Cardiac septum (tissue), 1 donor: ENCODE measurements around the gene TMEM38A. TPM values are rescaled to one million over a fixed set of nuclear protein-coding genes. Genes with fewer than 3 reads are reported as not detected.
"Not testable (repeated sequence)": the region's sequence is repeated elsewhere in the genome, so short reads cannot be mapped to it uniquely, and the experiment has no call there.

ENCODE experiments used
- DNase-seq: peaks from one replicate; pipeline ENCODE4 v3.0.0-alpha.2; 2020; ENCODE audit warnings: low spot score
- intact Hi-C: fragments of 100-400 bp; cut with DNase I; formaldehyde crosslinking; loops from one replicate; pipeline ENCODE4 v1.14.0; 2022
- total RNA-seq: library from RNA; stranded (reverse); fragmentation: NEBNext Ultra II Directional; extraction: Animal tissue kit (Norgen Biotek cat#: 25700); gene quantifications from one replicate; pipeline ENCODE4 v1.2.1, GENCODE V29; 2021
- donor health status: DM: no; HTN: no; CAD: no.

Gene TMEM38A
- total RNA-seq, 1 donor from 2014 or later, result 13.1 TPM

DNA sequence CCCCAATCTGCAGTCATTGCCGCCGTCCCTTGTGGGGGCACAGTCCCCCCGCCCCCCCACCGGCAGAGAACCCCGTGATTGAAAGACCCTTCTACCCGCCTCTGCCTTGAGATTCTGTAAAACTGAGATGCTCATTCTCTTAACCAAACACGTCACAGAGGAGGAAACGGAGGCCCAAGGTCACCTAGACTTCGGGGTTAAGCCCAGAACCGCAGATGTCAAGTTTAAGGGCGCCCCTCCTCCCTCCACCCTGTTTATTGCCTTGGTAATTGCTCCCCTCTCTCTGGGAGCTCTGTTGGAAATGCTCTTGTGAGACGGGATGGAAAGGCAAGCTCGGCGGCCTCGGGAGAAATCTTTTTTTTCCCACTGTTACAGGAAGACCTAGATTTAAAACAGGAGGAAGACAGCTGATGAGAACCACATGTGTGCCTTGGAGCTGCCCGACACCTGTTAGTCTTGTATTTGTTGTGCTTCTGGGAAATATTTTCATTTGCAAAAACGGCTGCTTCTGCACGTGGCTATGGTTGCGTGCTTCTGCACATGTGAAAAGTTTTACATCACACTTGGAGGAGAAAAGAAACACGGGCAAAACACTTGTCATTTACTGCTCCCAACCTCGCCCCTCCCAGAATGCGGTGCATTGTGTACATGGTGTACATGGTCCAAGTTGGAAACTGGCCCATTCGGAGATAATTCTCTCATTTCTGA, 31.8 kb upstream of the TMEM38A start:
- DNase-seq, result no peak
- intact Hi-C loops, result loop anchor here (1.0 to 5.0 kb wide), 3 partner anchors 42 to 87 kb away; partner anchors contain the start of genes CHERP and SLC35E1

DNA sequence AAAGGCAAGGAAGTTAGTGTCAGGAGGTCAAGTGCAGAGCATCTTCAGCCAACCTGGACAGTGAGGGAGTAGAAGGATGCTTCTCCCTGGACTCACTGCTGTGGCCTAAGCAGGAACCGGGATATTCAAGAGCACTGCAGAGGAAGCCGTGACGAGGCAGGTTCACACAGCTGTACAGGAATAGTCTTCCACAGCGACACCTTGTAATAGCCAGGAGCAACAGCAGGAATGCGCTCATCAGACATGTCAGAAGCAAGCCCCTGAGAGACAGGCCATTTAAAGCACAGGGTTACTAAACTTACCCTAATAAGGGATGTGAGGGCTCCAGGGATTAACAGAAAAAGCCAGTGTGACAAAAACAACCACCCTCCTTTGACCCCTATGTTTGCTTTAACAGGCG, 29.5 kb upstream of the TMEM38A start:
- no peak for DNase-seq
- intact Hi-C loops, result no loop called here

DNA sequence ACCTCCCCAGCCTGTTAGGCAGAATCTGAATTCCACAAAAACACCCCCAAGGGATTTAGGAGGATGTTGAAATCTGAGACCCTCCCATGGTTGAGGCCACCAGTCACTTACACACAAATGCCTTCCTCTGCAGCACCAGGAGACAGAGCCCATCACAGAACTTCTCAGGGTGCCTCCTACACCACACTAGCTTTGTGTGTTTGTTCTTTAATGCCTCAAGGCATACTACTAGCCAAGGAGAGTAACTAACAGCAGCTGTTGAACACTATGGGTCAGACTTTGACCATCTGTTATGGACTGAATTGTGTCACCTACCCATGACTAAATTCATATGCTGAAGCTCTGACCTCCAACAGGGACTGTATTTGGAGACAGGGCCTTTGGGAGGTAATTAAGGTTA, 23.4 kb upstream of the TMEM38A start:
- DNase-seq, result no peak
- intact Hi-C loops, result no loop called here

DNA sequence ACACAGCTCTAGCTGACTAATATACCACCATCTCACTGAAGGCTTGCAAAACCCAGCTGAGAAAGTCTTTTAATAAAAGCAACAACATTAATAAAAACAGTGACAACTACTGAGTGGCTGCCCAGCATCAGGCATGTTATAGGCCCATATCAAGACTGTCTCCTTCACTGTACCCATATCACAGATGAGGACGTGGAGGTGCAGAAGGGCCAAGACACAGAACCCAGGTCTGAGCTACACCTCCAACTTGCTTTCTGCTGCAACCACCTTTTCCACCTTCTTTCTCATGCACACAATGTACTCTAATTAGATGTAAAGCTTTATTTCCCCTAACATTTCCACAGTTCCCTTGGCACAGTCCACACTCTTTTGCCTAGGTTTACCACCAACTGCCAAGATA, 22.3 kb upstream of the TMEM38A start:
- DNase-seq, result no peak
- intact Hi-C loops, result no loop called here

DNA sequence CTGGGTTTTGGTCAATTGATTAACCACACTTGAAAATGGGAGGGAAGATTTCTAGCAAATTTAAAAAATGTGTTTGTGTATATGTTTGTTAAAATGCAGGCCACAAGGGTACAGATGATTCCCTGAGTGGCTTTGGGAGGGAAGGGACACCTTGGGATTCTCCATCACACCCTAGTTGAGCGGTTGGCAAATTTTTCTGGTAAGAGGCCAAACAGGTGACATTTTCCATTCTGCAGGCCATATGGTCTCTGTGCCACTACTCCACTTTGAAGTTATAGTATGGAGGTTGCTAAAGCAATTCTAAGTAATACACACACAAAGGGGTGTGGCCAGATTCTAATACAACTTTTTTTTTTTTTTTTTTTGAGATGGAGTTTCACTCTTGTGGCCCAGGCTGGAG, 20.0 kb upstream of the TMEM38A start:
- intact Hi-C loops, result no loop called here
- DNase-seq, result no peak

DNA sequence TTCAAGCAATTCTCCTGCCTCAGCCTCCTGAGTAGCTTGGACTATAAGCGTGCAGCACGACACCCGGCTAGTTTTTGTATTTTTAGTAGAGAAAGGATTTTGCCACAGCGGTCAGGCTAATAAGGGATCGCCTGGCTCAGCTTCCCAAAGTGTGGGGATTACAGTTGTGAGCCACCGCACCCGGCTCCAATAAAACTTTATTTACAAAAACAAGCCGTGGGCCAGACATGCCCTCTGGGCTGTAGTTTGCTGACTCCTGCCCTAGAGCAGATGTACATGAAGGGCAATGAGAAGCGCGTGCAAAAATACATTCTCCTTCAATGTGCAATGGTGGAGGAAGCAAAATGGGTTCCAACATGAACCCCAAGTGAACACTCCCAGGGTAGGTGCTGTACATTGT, 19.2 kb upstream of the TMEM38A start:
- intact Hi-C loops, result no loop called here
- no peak for DNase-seq

DNA sequence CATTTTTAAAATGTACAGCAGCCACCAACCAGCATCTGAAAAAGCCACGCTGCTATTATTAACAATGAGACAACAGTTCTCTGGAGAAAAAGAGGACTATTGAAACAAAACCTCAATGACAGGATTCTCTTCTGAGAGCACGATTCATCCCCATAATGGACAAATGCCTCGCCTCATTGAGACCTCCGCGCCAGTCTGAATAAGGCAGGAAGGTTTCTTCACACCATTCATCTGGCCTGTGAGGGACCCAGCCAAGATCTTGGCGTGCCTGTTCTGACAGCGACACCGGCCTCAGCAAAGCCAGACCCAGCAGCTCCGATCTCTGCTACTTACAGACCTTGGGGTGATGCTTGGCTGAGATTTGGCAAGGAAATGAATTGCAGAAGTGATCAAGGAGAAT, 15.8 kb upstream of the TMEM38A start:
- intact Hi-C loops, result no loop called here
- DNase-seq, result no peak

DNA sequence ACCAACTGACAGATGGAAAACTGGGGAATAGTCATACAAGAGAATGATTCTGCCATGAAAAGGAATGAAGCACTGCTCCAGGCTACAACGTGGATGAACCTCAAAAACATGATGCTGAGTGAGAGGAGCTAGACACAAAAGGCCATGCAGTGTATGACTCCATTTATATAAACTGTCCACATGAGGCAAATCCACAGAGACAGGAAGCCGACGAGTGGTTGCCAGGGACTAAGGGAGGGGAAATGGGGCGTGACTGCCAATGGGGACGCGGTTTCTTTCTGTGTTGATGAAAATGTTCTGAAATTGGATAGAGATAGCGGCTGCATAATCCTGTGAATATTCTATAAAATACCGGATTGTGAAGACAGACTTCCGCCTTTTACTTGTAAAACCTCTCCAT, 11.2 kb upstream of the TMEM38A start:
- intact Hi-C loops, result no loop called here
- DNase-seq, result no peak

DNA sequence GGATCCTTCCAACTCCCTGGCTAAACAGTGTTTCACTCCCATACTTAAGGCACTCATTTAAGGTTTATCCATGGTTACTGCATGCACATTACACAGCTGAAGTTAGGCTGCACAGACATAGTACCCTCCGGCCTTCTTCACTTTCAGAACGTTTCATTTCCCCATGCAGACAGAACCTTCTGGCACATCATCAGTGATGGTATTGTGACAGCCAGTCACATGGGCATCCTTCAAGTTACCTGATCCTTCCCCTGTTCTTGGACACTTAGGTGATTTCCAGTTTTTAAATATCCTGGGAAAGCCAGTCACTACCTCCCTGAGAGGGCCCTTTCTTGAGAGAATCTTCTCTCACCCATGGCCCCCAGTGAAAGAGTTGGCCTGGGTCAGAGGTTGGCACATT, 10.1 kb upstream of the TMEM38A start:
- intact Hi-C loops, result no loop called here
- no peak for DNase-seq

DNA sequence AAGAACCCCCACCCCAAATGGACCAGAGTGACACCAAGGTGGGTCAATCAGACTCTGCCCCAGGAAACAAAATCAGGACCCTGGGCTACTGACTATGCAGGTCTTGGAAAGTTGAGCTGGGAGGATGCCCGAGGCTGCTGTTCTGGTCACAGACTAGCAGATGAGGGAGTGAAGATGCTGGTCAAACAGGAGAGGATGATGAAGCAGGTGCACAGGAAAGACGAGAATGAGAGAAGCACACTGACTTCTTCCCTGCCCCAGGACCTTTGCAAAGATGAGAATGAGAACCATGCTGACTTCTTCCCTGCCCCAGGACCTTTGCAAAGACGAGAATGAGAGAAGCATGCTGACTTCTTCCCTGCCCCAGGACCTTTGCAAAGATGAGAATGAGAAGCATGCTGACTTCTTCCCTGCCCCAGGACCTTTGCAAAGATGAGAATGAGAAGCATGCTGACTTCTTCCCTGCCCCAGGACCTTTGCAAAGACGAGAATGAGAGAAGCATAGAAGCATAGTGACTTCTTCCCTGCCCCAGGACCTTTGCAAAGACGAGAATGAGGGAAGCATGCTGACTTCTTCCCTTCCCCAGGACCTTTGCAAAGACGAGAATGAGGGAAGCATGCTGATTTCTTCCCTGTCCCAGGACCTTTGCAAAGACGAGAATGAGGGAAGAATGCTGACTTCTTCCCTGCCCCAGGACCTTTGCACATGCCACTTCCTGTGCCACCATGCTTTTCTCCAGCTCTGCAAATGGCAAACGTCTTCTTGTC, 9.3 kb upstream of the TMEM38A start:
- DNase-seq, intact Hi-C loops: not testable (repeated sequence)

DNA sequence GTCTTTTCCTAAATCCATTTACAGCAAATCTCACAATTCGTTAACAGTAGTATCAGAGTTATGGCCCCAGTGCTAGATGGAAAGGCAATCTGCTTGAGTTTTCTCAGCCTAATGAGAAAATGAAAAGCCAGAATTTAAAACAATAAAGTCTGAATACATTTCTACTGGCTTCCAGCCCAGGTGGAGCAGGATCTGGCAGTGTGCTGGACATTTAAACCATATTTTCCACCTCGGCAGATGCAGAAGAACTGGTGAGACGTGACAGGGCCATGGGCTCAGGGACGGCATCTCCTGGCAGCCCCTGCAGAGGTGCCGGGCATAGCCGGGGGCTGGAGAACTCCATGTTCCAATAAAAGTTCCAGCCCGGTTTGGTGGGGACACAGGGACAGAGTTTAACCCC, 8.1 kb upstream of the TMEM38A start:
- intact Hi-C loops, result no loop called here
- no peak for DNase-seq

DNA sequence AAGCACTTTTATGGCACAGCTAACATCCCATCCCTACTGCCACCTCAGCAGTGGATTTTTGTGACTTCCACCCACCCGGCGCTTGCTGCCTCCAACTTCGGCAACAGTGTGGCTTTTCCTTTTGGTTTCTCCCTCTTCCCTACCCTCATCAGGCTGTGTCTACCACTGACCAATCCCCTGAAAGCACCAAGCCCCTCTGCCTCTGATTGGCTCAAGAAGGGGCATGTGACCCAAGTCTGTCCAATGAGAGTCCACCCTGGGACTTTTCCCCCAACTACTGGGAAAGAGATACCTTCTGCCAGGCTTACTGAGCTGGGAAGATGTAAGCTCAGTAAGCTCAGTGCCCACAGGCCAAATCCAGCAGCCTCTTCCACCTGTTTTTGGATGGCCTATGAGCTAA, 6.8 kb upstream of the TMEM38A start:
- DNase-seq, result no peak
- intact Hi-C loops, result no loop called here

DNA sequence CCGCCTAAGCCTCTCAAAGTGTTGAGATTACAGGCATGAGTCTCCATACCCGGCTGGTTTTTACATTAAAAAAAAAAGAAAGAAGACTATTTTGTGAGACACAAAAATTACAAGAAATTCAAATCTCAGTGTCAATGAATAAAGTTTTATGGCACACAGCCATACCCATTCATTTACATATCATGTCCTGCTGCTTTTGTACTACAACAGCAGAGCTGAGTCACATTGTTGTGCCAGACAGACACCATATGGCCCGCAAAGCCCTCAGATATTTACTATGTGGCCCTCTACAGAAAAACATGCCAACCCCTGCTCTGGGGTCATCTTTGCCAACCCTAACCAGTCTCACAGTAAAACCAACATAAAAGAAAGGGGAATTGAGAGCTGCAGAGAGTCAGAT, 6.3 kb upstream of the TMEM38A start:
- no peak for DNase-seq
- intact Hi-C loops, result no loop called here

DNA sequence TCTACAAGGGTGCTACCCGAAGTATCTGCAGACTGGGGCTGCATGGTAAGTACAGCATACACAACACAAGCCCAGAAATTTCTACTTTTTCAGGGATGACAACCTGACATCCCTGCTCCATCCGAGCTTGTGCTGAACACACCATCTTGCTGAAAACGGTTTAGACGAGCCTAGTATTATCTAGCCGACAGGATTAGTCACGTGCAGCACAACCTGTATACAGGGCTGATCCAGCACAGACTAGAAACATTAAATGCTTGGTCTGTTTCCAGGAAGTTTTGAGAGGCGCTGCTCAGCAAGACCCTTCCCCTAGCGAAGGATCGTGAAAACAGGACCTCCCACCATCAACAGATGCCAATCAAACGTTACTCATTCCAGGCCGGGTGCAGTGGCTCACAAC, 5.2 kb upstream of the TMEM38A start:
- no peak for DNase-seq
- intact Hi-C loops, result no loop called here

DNA sequence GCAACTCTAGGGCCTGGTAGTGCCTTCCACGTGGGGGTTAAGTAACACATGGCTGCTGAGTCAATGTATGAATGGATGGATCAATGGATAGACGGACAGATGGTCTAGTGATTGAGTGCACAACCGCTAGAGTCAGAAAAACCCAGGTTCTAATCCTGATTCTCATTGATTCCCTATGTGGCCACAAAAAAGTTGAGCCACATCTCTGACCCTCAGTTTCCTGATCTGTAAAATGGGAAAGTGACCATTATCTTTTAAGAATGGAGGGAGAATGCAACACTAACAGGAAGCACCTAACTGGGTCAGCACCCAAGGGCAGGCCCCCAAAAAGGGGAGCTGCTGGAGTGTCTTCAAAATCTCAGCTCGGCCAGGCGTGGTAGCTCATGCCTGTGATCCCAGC, 3.6 kb upstream of the TMEM38A start:
- intact Hi-C loops, result no loop called here
- DNase-seq, result no peak

DNA sequence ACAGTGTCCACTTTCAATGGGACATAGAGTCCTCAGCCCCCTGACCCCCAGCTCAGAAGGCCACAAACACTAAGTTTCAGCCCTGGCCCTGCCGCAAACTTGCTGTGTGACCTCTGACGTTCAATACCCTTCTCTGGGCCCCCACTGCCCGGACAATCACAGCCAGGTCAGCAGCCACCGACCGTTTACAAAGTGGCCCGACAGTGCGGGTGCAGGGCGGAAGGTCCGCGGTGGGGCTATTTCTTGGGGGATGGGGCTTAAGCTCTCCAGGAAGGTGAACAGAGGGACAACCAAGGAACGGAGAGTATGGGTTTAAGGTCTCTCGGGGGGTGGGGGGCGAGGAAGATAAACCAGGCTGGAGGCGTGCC, 1.5 kb upstream of the TMEM38A start:
- intact Hi-C loops, result no loop called here
- no peak for DNase-seq

DNA sequence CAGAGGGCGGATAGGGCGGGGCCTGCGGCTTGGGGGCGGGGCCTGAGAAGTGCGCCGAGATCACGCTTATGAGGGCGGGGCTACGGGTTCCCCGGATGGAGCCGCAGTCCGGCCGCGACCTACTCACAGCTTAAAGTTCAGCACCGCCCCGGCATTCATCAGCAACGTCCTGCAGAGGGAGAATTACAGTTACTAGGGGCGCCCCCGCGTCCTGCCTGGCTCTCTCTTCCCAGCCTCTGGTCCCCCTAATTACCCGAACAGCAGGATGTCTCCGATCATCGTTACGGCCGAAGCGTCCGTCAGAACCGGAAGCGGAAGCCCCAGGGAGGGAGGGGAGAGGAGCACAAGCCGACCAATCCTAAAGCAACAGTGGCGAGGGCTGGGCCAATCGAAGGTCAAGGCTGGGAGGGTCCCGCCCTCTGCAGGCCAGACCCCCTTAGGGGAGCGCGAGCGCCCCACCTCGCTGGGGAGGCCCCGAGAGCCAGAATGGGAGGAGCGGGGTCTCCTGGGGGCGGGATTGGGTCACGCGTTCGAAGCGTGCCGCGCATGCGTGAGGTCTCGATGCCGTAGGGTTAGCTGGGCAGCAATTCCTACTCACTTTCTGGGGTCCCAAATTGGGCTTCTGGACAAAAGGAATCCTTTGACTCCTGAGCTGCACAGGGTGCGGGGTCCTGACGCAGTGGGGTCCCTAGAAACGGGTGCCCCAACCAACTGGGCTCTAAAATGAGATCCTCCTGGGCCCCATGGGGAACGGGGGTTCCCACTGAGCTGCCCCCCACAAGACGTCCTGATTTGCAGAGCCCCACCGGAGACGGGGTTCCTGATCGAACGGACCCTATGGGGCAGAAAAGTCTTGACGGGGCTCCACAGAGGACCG, 869 bp upstream of the TMEM38A start, which contains the start of gene SMIM7:
Gene SMIM7 (minus strand): TSS at position 313 of the 877 bp plus-strand sequence. CDS start 34 bp downstream, at position 279.
- intact Hi-C loops, result no loop called here

DNA sequence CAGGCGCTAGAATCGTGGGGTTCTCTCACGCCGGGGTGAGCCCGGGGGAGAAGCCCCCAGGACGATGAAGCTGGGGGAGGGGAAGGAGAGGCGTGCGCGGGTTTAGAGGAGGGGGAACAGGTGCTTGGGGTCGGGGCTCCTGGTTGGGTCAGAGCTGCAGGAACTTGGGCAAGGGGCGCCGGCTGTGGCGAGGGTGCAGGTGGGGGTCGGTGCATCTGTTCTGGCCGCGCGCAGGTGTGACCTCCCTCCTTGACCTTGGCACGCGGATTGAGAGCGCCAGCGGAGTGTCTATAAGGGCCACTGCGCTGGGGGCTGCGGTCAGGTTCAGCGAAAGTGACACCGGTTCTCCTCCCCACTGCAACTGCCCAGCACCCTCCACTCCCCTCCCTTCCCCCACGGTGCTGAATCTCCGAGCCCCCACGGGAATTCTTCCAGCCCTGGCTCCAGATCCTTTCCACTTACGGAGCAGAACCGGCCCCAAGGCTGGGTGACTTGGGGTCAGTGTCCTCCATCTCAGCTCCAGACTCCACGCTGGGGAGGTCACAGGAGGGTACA, 618 bp downstream of the TMEM38A start:
- intact Hi-C loops, result no loop called here
- peak; percentile 76 for DNase-seq

More for the DNA sequence above, 869 bp upstream of the TMEM38A start, which contains the start of gene SMIM7:
- DNase-seq, result peak; percentile 99

DNA sequence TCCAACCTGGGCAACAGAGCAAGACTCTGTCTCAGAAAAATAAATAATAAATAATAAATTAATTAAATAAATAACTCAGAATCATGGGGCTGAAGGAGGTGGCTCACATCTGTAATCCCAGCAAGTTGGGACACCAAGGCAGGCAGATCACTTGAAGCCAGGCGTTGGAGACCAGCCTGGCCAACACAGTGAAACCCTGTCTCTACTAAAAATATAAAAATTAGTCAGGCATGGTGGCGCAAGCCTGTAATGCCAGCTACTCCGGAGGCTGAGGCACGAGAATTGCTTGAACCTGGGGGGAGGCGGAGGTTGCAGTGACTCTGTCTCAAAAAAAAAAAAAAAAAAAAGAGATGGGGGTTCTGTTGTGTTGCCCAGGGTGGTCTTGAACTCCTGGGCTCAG, 7.2 kb downstream of the TMEM38A start:
- intact Hi-C loops, result no loop called here

DNA sequence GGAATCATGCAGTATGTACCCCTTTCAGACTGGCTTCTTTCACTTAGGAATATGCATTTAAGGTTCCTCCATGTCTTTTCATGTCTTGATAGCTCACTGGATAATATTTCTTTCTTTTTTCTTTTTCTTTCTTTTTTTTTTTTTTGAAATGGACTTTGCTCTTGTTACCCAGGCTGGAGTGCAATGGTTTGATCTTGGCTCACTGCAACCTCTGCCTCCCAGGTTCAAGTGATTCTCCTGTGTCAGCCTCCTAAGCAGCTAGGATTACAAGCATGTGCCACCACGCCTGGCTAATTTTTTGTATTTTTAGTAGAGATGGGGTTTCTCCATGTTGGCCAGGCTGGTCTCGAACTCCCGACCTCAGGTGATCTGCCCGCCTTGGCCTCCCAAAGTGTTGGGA, 7.8 kb downstream of the TMEM38A start:
- intact Hi-C loops, DNase-seq: not testable (repeated sequence)

More for the DNA sequence above, 7.2 kb downstream of the TMEM38A start:
- no peak for DNase-seq
